Caki2 (cell line): ENCODE results near the gene PRUNE2. TPM values are rescaled to one million over a fixed set of nuclear protein-coding genes. Genes with fewer than 3 reads are reported as not detected.
A peak's percentile ranks its signal among the peaks of the same experiment; 100 is the strongest.

Experiments
- DNase-seq: peaks from one replicate; pipeline ENCODE4 v3.0.0-alpha.2; 2015; ENCODE audit warnings: low read depth
- in situ Hi-C: cut with HindIII; loops from 2 replicates; pipeline ENCODE4 v1.10.0; 2016; ENCODE audit warnings: low sequenced_read_pairs, low pct_unique_long_range_greater_than_20kb, mixed read lengths
- total RNA-seq: library from RNA; depleted of rRNA; stranded (reverse); fragments of >200 nt; shearing (Covaris generic); gene quantifications from 2 replicates; pipeline ENCODE4 v1.2.3, GENCODE V29; 2014; ENCODE audit warnings: low replicate concordance

PRUNE2 gene
- total RNA-seq, 1 experiment from 2014 or later: 6.6 TPM

- in situ Hi-C loops: no loop called here
- DNase-seq: no peak
Measured at GRCh38 chr9:76725885-76726284, 180.0 kb downstream of the PRUNE2 start.

GRCh38 chr9:76725011-76725546 is 180.8 kb downstream of the PRUNE2 start:
- no peak for DNase-seq
- in situ Hi-C loops: no loop called here

- in situ Hi-C loops: no loop called here
- no peak for DNase-seq
Measured at GRCh38 chr9:76720245-76720644, 185.7 kb downstream of the PRUNE2 start.

- no peak for DNase-seq
- in situ Hi-C loops: no loop called here
Measured at GRCh38 chr9:76718166-76718565, 187.7 kb downstream of the PRUNE2 start.

- in situ Hi-C loops: no loop called here
- peak; percentile 8 for DNase-seq
Measured at GRCh38 chr9:76717613-76718012, 188.3 kb downstream of the PRUNE2 start.

GRCh38 chr9:76717176-76717575 is 188.7 kb downstream of the PRUNE2 start:
- in situ Hi-C loops: no loop called here
- DNase-seq: no peak

GRCh38 chr9:76716085-76716672 is 189.7 kb downstream of the PRUNE2 start:
- DNase-seq: no peak
- in situ Hi-C loops: no loop called here

- in situ Hi-C loops: no loop called here
Measured at GRCh38 chr9:76713381-76713780, 192.5 kb downstream of the PRUNE2 start.

GRCh38 chr9:76709020-76709419 is 196.9 kb downstream of the PRUNE2 start:
- in situ Hi-C loops: no loop called here
- DNase-seq: no peak

More at GRCh38 chr9:76713381-76713780, 192.5 kb downstream of the PRUNE2 start:
- no peak for DNase-seq

GRCh38 chr9:76707510-76707909 is 198.4 kb downstream of the PRUNE2 start:
- in situ Hi-C loops: no loop called here
- DNase-seq: no peak

GRCh38 chr9:76704593-76705204 is 201.2 kb downstream of the PRUNE2 start:
- in situ Hi-C loops: no loop called here
- peak; percentile 34 for DNase-seq

- DNase-seq: no peak
- in situ Hi-C loops: no loop called here
Measured at GRCh38 chr9:76703270-76703669, 202.6 kb downstream of the PRUNE2 start.

- in situ Hi-C loops: no loop called here
Measured at GRCh38 chr9:76701441-76702039, 204.4 kb downstream of the PRUNE2 start.

GRCh38 chr9:76700916-76701315 is 205.0 kb downstream of the PRUNE2 start:
- no peak for DNase-seq
- in situ Hi-C loops: no loop called here

More at GRCh38 chr9:76701441-76702039, 204.4 kb downstream of the PRUNE2 start:
- no peak for DNase-seq

- no peak for DNase-seq
- in situ Hi-C loops: no loop called here
Measured at GRCh38 chr9:76699971-76700370, 205.9 kb downstream of the PRUNE2 start.

- in situ Hi-C loops: no loop called here
Measured at GRCh38 chr9:76697554-76697953, 208.4 kb downstream of the PRUNE2 start.

GRCh38 chr9:76697081-76697480 is 208.8 kb downstream of the PRUNE2 start:
- in situ Hi-C loops: no loop called here
- no peak for DNase-seq

More at GRCh38 chr9:76697554-76697953, 208.4 kb downstream of the PRUNE2 start:
- no peak for DNase-seq

- DNase-seq: no peak
- in situ Hi-C loops: no loop called here
Measured at GRCh38 chr9:76693912-76694311, 212.0 kb downstream of the PRUNE2 start.

- in situ Hi-C loops: no loop called here
- DNase-seq: no peak
Measured at GRCh38 chr9:76692458-76693129, 213.3 kb downstream of the PRUNE2 start.
